ENCODE results near the gene DHRS13. TPM values are rescaled to one million over a fixed set of nuclear protein-coding genes. Genes with fewer than 3 reads are reported as not detected.

The DHRS13 gene, protein sequence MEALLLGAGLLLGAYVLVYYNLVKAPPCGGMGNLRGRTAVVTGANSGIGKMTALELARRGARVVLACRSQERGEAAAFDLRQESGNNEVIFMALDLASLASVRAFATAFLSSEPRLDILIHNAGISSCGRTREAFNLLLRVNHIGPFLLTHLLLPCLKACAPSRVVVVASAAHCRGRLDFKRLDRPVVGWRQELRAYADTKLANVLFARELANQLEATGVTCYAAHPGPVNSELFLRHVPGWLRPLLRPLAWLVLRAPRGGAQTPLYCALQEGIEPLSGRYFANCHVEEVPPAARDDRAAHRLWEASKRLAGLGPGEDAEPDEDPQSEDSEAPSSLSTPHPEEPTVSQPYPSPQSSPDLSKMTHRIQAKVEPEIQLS
- total RNA-seq (2013; cell fraction: nucleolus; rRNA removed): 66.0 and 68.2 TPM in 2 replicates
- total RNA-seq (2014; rRNA removed) (35.3 and 37.1 TPM in 2 replicates), total RNA-seq (2014; rRNA removed; fragmentation: Illumina TruSeq; extraction: Trizol) (23.7 and 24.2 TPM in 2 replicates), total RNA-seq (2021) (27.6 and 31.3 TPM in 2 replicates), polyA plus RNA-seq (2011; rRNA removed) (50.6 and 55.2 TPM in 2 replicates), polyA plus RNA-seq (2014; fragmentation: Illumina TruSeq; extraction: Trizol) (17.7 and 19.6 TPM in 2 replicates), polyA plus RNA-seq (2014; fragmentation: Nextera tagmentation; extraction: Ambion mirVana) (under 1 TPM in 1 of 2 experiments, not detected in 1; 0.18 TPM), polyA plus RNA-seq (2014; rRNA removed) (37.7 and 38.8 TPM in 2 replicates), polyA plus RNA-seq (2016; fragmentation: Nextera tagmentation; extraction: Ambion mirVana) (10 to 100 TPM; 28.7 to 35.5 TPM), polyA minus RNA-seq (2011; rRNA and poly(A)+ RNA removed) (39.0 and 44.2 TPM in 2 replicates), Bru-seq, nascent RNA (percentile 78 among the genes with signal in this experiment), BruChase-seq, experiment 1, labeled RNA remaining after a 6-hour chase (percentile 81 among the genes with signal in this experiment), BruChase-seq, experiment 2, labeled RNA remaining after a 2-hour chase (percentile 78 among the genes with signal in this experiment)
- 3.0 TPM for polyA plus RNA-seq (2011; ENCODE audit: low read depth)
- 70.4 and 81.7 TPM in 2 replicates for polyA plus RNA-seq (2011; cell fraction: cytosol; rRNA removed)
- 47.5 and 49.0 TPM in 2 replicates for polyA plus RNA-seq (2011; cell fraction: nucleus; rRNA removed)
- polyA plus RNA-seq (2012): 7.6 and 12.3 TPM in 2 replicates
- polyA minus RNA-seq (2011; cell fraction: cytosol; rRNA and poly(A)+ RNA removed): 14.3 and 16.6 TPM in 2 replicates
- polyA minus RNA-seq (2011; cell fraction: nucleus; rRNA and poly(A)+ RNA removed): 16.2 and 21.1 TPM in 2 replicates
- long read RNA-seq, experiment 1, transcript DHRS13-202 (4 exons, 2,037 nt): minor isoform, 6 of 35 reads
- long read RNA-seq, experiment 1, transcript DHRS13-201 (5 exons, 1,921 nt): major isoform, 26 of 35 reads
- long read RNA-seq, experiment 1, partial matches to known transcripts: 1 of 35 reads
- long read RNA-seq, experiment 1, other reads (novel, unspliced or antisense): 2 of 35 reads
- long read RNA-seq, experiment 2, partial matches to known transcripts: 2 of 3 reads
- long read RNA-seq, experiment 2, other reads (novel, unspliced or antisense): 1 of 3 reads

DNA sequence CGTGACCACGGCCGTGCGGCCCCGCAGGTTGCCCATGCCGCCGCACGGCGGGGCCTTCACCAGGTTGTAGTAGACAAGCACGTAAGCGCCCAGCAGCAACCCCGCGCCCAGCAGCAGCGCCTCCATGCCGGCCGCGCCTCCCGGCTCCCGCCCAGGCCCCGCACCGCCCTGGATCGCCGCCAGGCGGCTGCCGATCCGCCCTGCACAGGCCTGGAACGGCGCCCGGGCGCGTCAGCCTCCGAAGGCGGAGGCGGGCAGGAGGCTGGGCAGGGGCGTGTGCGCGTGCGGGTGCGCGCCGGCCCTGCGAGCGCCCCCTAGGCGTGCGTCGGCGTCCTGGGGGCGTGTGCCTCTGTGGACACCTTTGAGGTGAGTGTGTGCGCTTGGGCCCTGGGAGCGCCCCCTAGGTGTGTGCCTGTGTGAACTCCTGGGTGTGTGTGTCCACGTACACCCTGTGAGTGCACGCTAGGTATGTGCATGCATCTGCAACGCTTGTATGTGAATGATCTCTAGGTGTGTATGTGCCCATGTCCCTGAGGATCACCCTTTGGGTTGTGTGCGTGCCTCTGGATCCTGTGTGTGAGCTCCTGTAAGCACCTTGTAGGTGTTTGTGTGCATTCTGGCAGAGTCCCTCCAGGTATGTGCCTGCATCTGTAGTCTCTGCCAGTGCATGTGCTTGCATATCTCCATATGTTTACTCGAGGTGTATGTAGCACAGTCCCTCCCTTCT is at the start of gene DHRS13:
Gene DHRS13, minus strand, starts transcription at position 261 of the 727 bp plus-strand sequence. Its CDS starts 135 bp downstream, at position 126.
- peak; percentile 38 for FAIRE-seq
- TF ChIP-seq EGR1 (IDR thresholded peaks at IDR 0.05; ENCODE audit: borderline replicate concordance in 1 of 2, low read depth in 2 of 2, low read length in 2 of 2) (peak; percentile 90 to 98), CBFB (IDR thresholded peaks at IDR 0.05; ENCODE audit: low read depth) (no peak), SUPT20H (IDR thresholded peaks at IDR 0.05; ENCODE audit: borderline replicate concordance, control insufficient read depth, low read depth, low read length) (no peak), BMI1 (IDR thresholded peaks at IDR 0.05; ENCODE audit: borderline replicate concordance) (no peak), CREM (IDR thresholded peaks at IDR 0.05; ENCODE audit: low read depth) (peak; percentile 82), ZNF622 (IDR thresholded peaks at IDR 0.05) (no peak), ZZZ3 (IDR thresholded peaks at IDR 0.05; ENCODE audit: control insufficient read depth, insufficient read length, low read depth) (no peak), ZNF207 (IDR thresholded peaks at IDR 0.05; ENCODE audit: borderline replicate concordance) (peak; percentile 92), SRF (IDR thresholded peaks at IDR 0.05; ENCODE audit: low read depth in 2 of 2, low read length in 2 of 2) (no peak), RAD21 (IDR thresholded peaks at IDR 0.05; ENCODE audit: insufficient read depth, low read depth, low read length) (peak; percentile 54)
- TF ChIP-seq, protein P1, sequence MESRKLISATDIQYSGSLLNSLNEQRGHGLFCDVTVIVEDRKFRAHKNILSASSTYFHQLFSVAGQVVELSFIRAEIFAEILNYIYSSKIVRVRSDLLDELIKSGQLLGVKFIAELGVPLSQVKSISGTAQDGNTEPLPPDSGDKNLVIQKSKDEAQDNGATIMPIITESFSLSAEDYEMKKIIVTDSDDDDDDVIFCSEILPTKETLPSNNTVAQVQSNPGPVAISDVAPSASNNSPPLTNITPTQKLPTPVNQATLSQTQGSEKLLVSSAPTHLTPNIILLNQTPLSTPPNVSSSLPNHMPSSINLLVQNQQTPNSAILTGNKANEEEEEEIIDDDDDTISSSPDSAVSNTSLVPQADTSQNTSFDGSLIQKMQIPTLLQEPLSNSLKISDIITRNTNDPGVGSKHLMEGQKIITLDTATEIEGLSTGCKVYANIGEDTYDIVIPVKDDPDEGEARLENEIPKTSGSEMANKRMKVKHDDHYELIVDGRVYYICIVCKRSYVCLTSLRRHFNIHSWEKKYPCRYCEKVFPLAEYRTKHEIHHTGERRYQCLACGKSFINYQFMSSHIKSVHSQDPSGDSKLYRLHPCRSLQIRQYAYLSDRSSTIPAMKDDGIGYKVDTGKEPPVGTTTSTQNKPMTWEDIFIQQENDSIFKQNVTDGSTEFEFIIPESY (IDR thresholded peaks at IDR 0.05): no peak

More for the DNA sequence above, at the start of gene DHRS13:
- H2AFZ ChIP-seq (ENCODE audit: control insufficient read depth, low read depth, low read length): peak within 1 kb of the TSS; percentile 78
- ChIA-PET SMC1A (ENCODE audit: uncharacterized antibody, unreplicated experiment) (interaction anchor here (0.6 to 4.6 kb wide), 8 partner anchors 10 to 176 kb away, joined by 3 to 37 read pairs (median 6); partner anchors contain the start of gene FAM222B), RAD21 (ENCODE audit: unreplicated experiment) (interaction anchor here (0.6 to 5.9 kb wide), 12 partner anchors 10 to 256 kb away, joined by 3 to 29 read pairs (median 8); partner anchors contain the start of genes ERAL1, FAM222B, NEK8 and RPL23A), CTCF (interaction anchor here (0.7 to 17.3 kb wide), 21 partner anchors 8 to 256 kb away, joined by 3 to 175 read pairs (median 4); partner anchors contain the start of genes FAM222B, NEK8, RPL23A and TLCD1), POLR2A (interaction anchor here (0.5 to 1.9 kb wide), 9 partner anchors 9 to 177 kb away, joined by 3 to 9 read pairs (median 4); partner anchors contain the start of gene TLCD1)
- H3K27me3 ChIP-seq (replicated peaks in 1 of 2; ENCODE audit: control insufficient read depth in 2 of 2, insufficient read depth in 2 of 2, low read length in 1 of 2): no peaks in the 10 kb centered on the region
- peak within 1 kb of the TSS; percentile 13 for H3K9ac ChIP-seq (ENCODE audit: control insufficient read depth, insufficient read depth, low read length)
- in situ Hi-C loops (cut with MboI): no loop called here
- H4K20me1 ChIP-seq (ENCODE audit: control insufficient read depth, insufficient read depth): no peaks in the 10 kb centered on the region
- H3K79me2 ChIP-seq (ENCODE audit: control insufficient read depth, insufficient read depth, low read length): peaks cover 5% of the 10 kb centered on the region
- ATAC-seq (peak; percentile 91), DNase-seq (ENCODE audit: low read depth, low spot score) (peak; percentile 81)
- peaks cover 3 to 6% of the 10 kb centered on the region in 2 experiments; a peak in 3 of 4 replicates for H3K36me3 ChIP-seq (ENCODE audit: control insufficient read depth in 2 of 2, insufficient read depth in 2 of 2, low read length in 1 of 2)
- H3K4me3 ChIP-seq: peak within 1 kb of the TSS; percentile 82
- H3K9me3 ChIP-seq (replicated peaks; ENCODE audit: control insufficient read depth, insufficient read depth, low read length): no peaks in the 10 kb centered on the region
- H3K4me1 ChIP-seq (ENCODE audit: control insufficient read depth, insufficient read depth, low read length): peaks cover 16% of the 10 kb centered on the region
- BruUV-seq (replicated peaks): no TSS peak
- peak within 1 kb of the TSS; percentile 81 for H3K4me2 ChIP-seq (ENCODE audit: control insufficient read depth, insufficient read depth)
- H3K27ac ChIP-seq (ENCODE audit: control insufficient read depth, insufficient read depth): no peak within 1 kb of the TSS; the same call in 1 of the 2 replicates
- under 1% methylated on average over 55 of the region's 55 CpGs for WGBS (ENCODE audit: insufficient coverage, insufficient replicate concordance, low lambda C conversion rate, missing lambda C conversion rate)
- intact Hi-C loops (cut with micrococcal nuclease; ENCODE audit: unreplicated experiment): loop anchor here (1.0 to 2.0 kb wide), 4 partner anchors 48 to 176 kb away; partner anchors contain the start of genes PHF12 and TLCD1

Measured in GM12878 (cell line).